GM23338 (cell line): ENCODE data around the gene PRSS56. TPM values are rescaled to one million over a fixed set of nuclear protein-coding genes. Genes with fewer than 3 reads are reported as not detected.

ENCODE experiments used
- ATAC-seq: fragments of 200-7000 bp; cut with Tn5 transposase; 3 replicates; pipeline ENCODE4 v1.9.1; 2020
- DNase-seq: peaks from one replicate; pipeline ENCODE4 v3.0.0-alpha.2; 2015; ENCODE audit warnings: low spot score
- H2AFZ ChIP-seq: fragments of 200-600 bp; sonication (generic); 2 replicates; pipeline ENCODE4 v1.8.0; 2016; ENCODE audit warnings: antibody characterized with exemption, mild to moderate bottlenecking, moderate library complexity
- H3F3A ChIP-seq: fragments of 200-600 bp; sonication (generic); replicated peaks from 2 replicates; pipeline ENCODE4 v1.8.0; 2017; ENCODE audit warnings: antibody characterized with exemption, mixed run types, low read depth
- H3K27ac ChIP-seq: fragments of 200-600 bp; sonication (generic); 2 replicates; pipeline ENCODE4 v1.6.1; 2016; ENCODE audit warnings: low read depth
- H3K27me3 ChIP-seq: fragments of 200-600 bp; sonication (generic); 2 replicates; pipeline ENCODE4 v1.8.0; 2016; ENCODE audit warnings: mild to moderate bottlenecking, mixed run types, moderate library complexity; ENCODE audit not compliant: insufficient read depth
- H3K36me3 ChIP-seq: fragments of 200-600 bp; sonication (generic); 2 replicates; pipeline ENCODE4 v1.8.0; 2016; ENCODE audit warnings: mild to moderate bottlenecking; ENCODE audit not compliant: insufficient read depth
- H3K4me1 ChIP-seq: fragments of 200-600 bp; sonication (generic); 2 replicates; pipeline ENCODE4 v1.8.0; 2016; ENCODE audit warnings: mild to moderate bottlenecking, moderate library complexity; ENCODE audit not compliant: insufficient read depth
- H3K4me2 ChIP-seq: fragments of 200-600 bp; sonication (generic); 2 replicates; pipeline ENCODE4 v1.7.1; 2017; ENCODE audit warnings: mixed run types
- H3K4me3 ChIP-seq: fragments of 200-600 bp; sonication (generic); 2 replicates; pipeline ENCODE4 v1.6.1; 2016; ENCODE audit warnings: mixed run types
- H3K79me2 ChIP-seq: fragments of 200-600 bp; sonication (generic); replicated peaks from 2 replicates; pipeline ENCODE4 v1.8.0; 2017; ENCODE audit warnings: mild to moderate bottlenecking; ENCODE audit not compliant: insufficient read depth
- H3K9me2 ChIP-seq: fragments of 200-600 bp; sonication (generic); 2 replicates; pipeline ENCODE4 v1.8.0; 2017; ENCODE audit not compliant: insufficient read depth
- H4K20me1 ChIP-seq: fragments of 200-600 bp; sonication (generic); replicated peaks from 2 replicates; pipeline ENCODE4 v1.8.0; 2017; ENCODE audit warnings: mild to moderate bottlenecking; ENCODE audit not compliant: insufficient read depth
- H3K27ac Mint-ChIP-seq: 2 replicates; pipeline ENCODE4 v1.8.0; 2020; ENCODE audit warnings: inconsistent platforms, mild to moderate bottlenecking, moderate library complexity, mixed read lengths
- H3K27me3 Mint-ChIP-seq: 3 replicates; pipeline ENCODE4 v1.8.0; 2022; ENCODE audit warnings: low read depth, mild to moderate bottlenecking, moderate library complexity, mixed read lengths, inconsistent platforms; ENCODE audit not compliant: insufficient read depth, poor library complexity
- H3K36me3 Mint-ChIP-seq: 3 replicates; pipeline ENCODE4 v1.8.0; 2021; ENCODE audit warnings: low read depth, mild to moderate bottlenecking, inconsistent platforms, moderate library complexity, mixed read lengths
- H3K4me1 Mint-ChIP-seq: 3 replicates; pipeline ENCODE4 v1.8.0; 2020; ENCODE audit warnings: mild to moderate bottlenecking, inconsistent platforms, mixed read lengths
- H3K4me3 Mint-ChIP-seq: 3 replicates; pipeline ENCODE4 v1.8.0; 2021; ENCODE audit warnings: moderate library complexity, mild to moderate bottlenecking, inconsistent platforms, mixed read lengths
- H3K9me3 Mint-ChIP-seq: 3 replicates; pipeline ENCODE4 v1.8.0; 2020; ENCODE audit warnings: moderate library complexity, mild to moderate bottlenecking, inconsistent platforms, mixed read lengths
- CREB1 ChIP-seq: fragments of 250-450 bp; sonication (Bioruptor Pico); IDR thresholded peaks from 2 replicates; pipeline ENCODE4 v1.5.0; 2020; ENCODE audit warnings: low read depth, mild to moderate bottlenecking, moderate library complexity
- CTCF ChIP-seq, 2 experiments: fragments of 200-600 bp in 1 of 2; sonication (generic) in 1 of 2; conservative IDR thresholded peaks; 2 replicates each; pipeline versions ENCODE4 v1.5.1 to v1.6.1; 2016 to 2017; ENCODE audit warnings: antibody characterized with exemption in 2 of 2, low read depth in 2 of 2, mild to moderate bottlenecking in 2 of 2, moderate library complexity in 1 of 2
- EZH2 ChIP-seq: fragments of 200-600 bp; sonication (generic); IDR thresholded peaks from one replicate; pipeline ENCODE4 v1.8.0; 2017; ENCODE audit warnings: antibody characterized with exemption, mild to moderate bottlenecking, low read depth; ENCODE audit not compliant: unreplicated experiment
- EZH2phosphoT487 ChIP-seq: fragments of 200-600 bp; sonication (generic); IDR thresholded peaks from one replicate; pipeline ENCODE4 v1.8.1; 2018; ENCODE audit warnings: antibody characterized with exemption; ENCODE audit not compliant: unreplicated experiment
- JUNB ChIP-seq: IDR thresholded peaks from one replicate; pipeline ENCODE4 v1.6.1; 2016; ENCODE audit warnings: antibody characterized with exemption; ENCODE audit not compliant: unreplicated experiment
- POLR2AphosphoS5 ChIP-seq: IDR thresholded peaks from 2 replicates; pipeline ENCODE4 v1.6.1; 2016; ENCODE audit warnings: antibody characterized with exemption, low read depth
- REST ChIP-seq: IDR thresholded peaks from one replicate; pipeline ENCODE4 v1.6.1; 2018; ENCODE audit warnings: antibody characterized with exemption; ENCODE audit not compliant: unreplicated experiment
- STAT1 ChIP-seq: IDR thresholded peaks from one replicate; pipeline ENCODE4 v1.6.1; 2016; ENCODE audit warnings: antibody characterized with exemption; ENCODE audit not compliant: unreplicated experiment
- ZNF331 ChIP-seq: fragments of 250-450 bp; sonication (Bioruptor Pico); IDR thresholded peaks from 2 replicates; pipeline ENCODE4 v1.5.0; 2020; ENCODE audit warnings: low read depth, mild to moderate bottlenecking, moderate library complexity
- ZNF462 ChIP-seq: fragments of 250-450 bp; sonication (Bioruptor Pico); IDR thresholded peaks from 2 replicates; pipeline ENCODE4 v1.5.0; 2020; ENCODE audit warnings: mild to moderate bottlenecking, moderate library complexity
- polyA plus RNA-seq: library from polyadenylated mRNA; unstranded; fragments of >200 nt; fragmentation: Nextera tagmentation; extraction: Ambion mirVana; gene quantifications from 2 replicates; pipeline ENCODE4 v1.2.1, GENCODE V29; 2016
- total RNA-seq: library from RNA; depleted of rRNA; stranded (reverse); fragments of >200 nt; shearing (Covaris generic); gene quantifications from 2 replicates; pipeline ENCODE4 v1.2.3, GENCODE V29; 2014

PRSS56 gene
- total and polyA plus RNA-seq, 2 experiments from 2014 or later: 0.27 to 0.31 TPM

- no peak overlapping the region for H3K4me3 ChIP-seq
- Mint-ChIP-seq H3K27ac (no peak overlapping the region), H3K36me3 (peaks cover 30% of the 10 kb centered on the region), H3K9me3 (peaks cover 11% of the 10 kb centered on the region; the same call in 2 of the 3 replicates), H3K4me3 (no peak overlapping the region), H3K27me3 (peaks cover 7% of the 10 kb centered on the region), H3K4me1 (peaks cover 14% of the 10 kb centered on the region)
- H4K20me1 ChIP-seq: 0 out of 2 replicates have a peak, but pooled peaks cover 3% of the 10 kb centered on the region
- DNase-seq (no peak), ATAC-seq (no peak)
- H2AFZ ChIP-seq: no peak overlapping the region
- peaks cover 2% of the 10 kb centered on the region; the same call in 1 of the 2 replicates for H3F3A ChIP-seq
- peaks cover 5% of the 10 kb centered on the region for H3K4me1 ChIP-seq
- H3K79me2 ChIP-seq: peaks cover 32% of the 10 kb centered on the region
- H3K36me3 ChIP-seq: peaks cover 7% of the 10 kb centered on the region; the same call in 1 of the 2 replicates
- H3K9me2 ChIP-seq: no peaks in the 10 kb centered on the region
- H3K4me2 ChIP-seq: no peak overlapping the region
- no peak overlapping the region for H3K27ac ChIP-seq
- no peaks in the 10 kb centered on the region for H3K27me3 ChIP-seq
- TF ChIP-seq CTCF (conservative IDR thresholded peaks at IDR 0.05; ENCODE audit: low read depth in 2 of 2): no peak
- TF ChIP-seq EZH2phosphoT487: no peak
- TF ChIP-seq REST: no peak
- TF ChIP-seq CREB1 (CRISPR knock-in tag): no peak
- no peak for TF ChIP-seq JUNB
- no peak for TF ChIP-seq ZNF331 (CRISPR knock-in tag)
- TF ChIP-seq ZNF462: no peak
- no peak for TF ChIP-seq EZH2
- no peak for TF ChIP-seq POLR2AphosphoS5
- TF ChIP-seq STAT1: no peak
Observed at GRCh38 chr2:232544674-232545073, 24.5 kb downstream of the PRSS56 start.
